ENCODE measurements around the gene FMN2.

The FMN2 gene

GRCh38 chr1:240117930-240118329 lies 26.2 kb downstream of the FMN2 start:
- Histone ChIP-seq H3K4me3 (ENCODE audit: low read length) (no peak overlapping the region), H4K20me1 (ENCODE audit: insufficient read depth, low read length) (no peaks in the 10 kb centered on the region), H3K4me2 (ENCODE audit: low read length) (no peak overlapping the region), H3K9me3 (ENCODE audit: insufficient read depth, low read length) (no peaks in the 10 kb centered on the region), H3K4me1 (ENCODE audit: low read length) (no peaks in the 10 kb centered on the region), H3K27ac (ENCODE audit: low read length) (no peak overlapping the region), H3K27me3 (ENCODE audit: low read depth, low read length) (peaks cover 3% of the 10 kb centered on the region; the same call in 1 of the 2 replicates), H3K36me3 (replicated peaks; ENCODE audit: low read depth, low read length) (no peaks in the 10 kb centered on the region), H2AFZ (ENCODE audit: low read depth, low read length) (no peak overlapping the region), H3K9ac (ENCODE audit: low read length) (no peak overlapping the region), H3K79me2 (ENCODE audit: low read length) (no peaks in the 10 kb centered on the region)
- TF ChIP-seq CTCF (IDR thresholded peaks at IDR 0.05; ENCODE audit: low read depth, low read length) (no peak), EZH2phosphoT487 (IDR thresholded peaks at IDR 0.05; ENCODE audit: low read depth) (no peak)

DNA sequence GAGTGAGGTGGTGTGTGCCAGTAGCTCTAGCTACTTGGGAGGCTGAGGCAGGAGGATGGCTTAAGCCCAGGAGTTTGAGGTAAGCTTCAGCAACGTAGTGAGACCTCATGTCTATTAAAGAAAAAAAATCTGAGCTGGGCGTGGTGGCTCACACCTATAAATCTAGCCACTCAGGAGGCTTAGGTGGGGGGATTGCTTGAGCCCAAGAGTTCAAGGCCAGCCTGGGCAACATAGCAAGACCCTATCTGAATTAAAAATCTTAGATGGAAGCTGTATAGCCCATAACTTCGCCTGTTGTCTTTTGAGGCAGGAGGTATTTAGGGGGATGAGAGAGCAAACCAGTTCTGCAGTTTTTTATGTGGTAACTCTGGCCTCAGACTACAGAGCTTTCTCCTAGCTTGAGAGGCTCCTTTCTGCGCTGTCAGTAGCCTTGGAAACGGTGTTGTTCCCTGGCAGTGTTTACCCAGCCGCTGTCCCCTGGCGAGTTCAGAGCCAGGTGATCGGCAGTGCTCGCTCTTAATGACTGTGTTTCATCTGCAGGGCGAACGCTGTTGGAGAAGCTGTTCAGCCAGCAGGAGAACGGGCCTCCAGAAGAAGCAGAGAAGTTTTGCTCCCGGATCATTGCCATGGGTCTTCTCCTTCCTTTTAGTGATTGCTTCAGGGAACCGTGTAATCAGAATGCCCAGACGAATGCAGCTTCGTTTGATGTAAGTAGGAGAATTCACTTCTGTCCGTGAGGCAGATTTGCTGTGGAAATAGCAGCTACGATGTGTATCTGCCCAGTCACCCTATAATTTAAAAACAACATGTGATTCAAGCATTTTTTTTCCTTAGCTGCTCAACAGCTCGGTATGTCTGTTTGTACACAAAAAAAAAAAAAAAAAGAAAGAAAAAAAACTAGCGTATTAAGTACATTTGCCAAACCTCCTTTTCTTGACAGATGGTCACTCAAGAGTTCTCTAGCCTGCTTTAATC lies 31.2 kb downstream of the FMN2 start:
- TF ChIP-seq EZH2phosphoT487 (IDR thresholded peaks at IDR 0.05; ENCODE audit: low read depth) (no peak), CTCF (IDR thresholded peaks at IDR 0.05; ENCODE audit: low read depth, low read length) (no peak)
- Histone ChIP-seq H3K79me2 (ENCODE audit: low read length) (no peaks in the 10 kb centered on the region), H3K36me3 (replicated peaks; ENCODE audit: low read depth, low read length) (no peaks in the 10 kb centered on the region), H2AFZ (ENCODE audit: low read depth, low read length) (no peak overlapping the region), H3K9ac (ENCODE audit: low read length) (no peak overlapping the region), H3K4me2 (ENCODE audit: low read length) (no peak overlapping the region), H3K4me3 (ENCODE audit: low read length) (no peak overlapping the region), H3K4me1 (ENCODE audit: low read length) (no peaks in the 10 kb centered on the region), H3K27me3 (ENCODE audit: low read depth, low read length) (peaks cover under 1% of the 10 kb centered on the region; the same call in 1 of the 2 replicates), H4K20me1 (ENCODE audit: insufficient read depth, low read length) (no peaks in the 10 kb centered on the region), H3K27ac (ENCODE audit: low read length) (no peak overlapping the region), H3K9me3 (ENCODE audit: insufficient read depth, low read length) (no peaks in the 10 kb centered on the region)

DNA sequence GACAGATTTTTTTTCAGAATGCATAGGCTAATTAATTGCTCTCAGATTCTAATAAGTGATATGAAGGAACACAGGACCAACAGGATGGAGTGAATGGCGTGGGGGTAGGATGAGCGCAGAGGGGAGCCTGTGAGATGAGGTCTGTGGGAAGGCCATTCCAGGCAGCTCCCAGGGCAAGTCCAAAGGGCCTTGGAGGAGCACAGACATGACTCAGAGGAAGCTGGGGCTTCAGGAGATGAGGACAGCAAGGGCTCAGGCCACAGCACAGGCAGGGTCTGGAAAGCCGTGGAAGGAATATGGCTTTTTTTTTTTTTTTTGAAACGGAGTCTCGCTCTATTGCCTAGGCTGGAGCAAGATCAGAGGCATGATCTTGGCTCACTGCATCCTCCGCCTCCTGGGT lies 35.1 kb downstream of the FMN2 start:
- no peaks in the 10 kb centered on the region for H3K79me2 ChIP-seq (ENCODE audit: low read length)
- no peaks in the 10 kb centered on the region for H3K4me1 ChIP-seq (ENCODE audit: low read length)
- H3K9ac ChIP-seq (ENCODE audit: low read length), result no peak overlapping the region
- H3K9me3 ChIP-seq (ENCODE audit: insufficient read depth, low read length), result no peaks in the 10 kb centered on the region
- no peak for TF ChIP-seq EZH2phosphoT487 (IDR thresholded peaks at IDR 0.05; ENCODE audit: low read depth)
- no peak for TF ChIP-seq CTCF (IDR thresholded peaks at IDR 0.05; ENCODE audit: low read depth, low read length)
- no peak overlapping the region for H3K4me3 ChIP-seq (ENCODE audit: low read length)
- no peaks in the 10 kb centered on the region for H4K20me1 ChIP-seq (ENCODE audit: insufficient read depth, low read length)
- no peaks in the 10 kb centered on the region for H3K27me3 ChIP-seq (ENCODE audit: low read depth, low read length)
- no peaks in the 10 kb centered on the region for H3K36me3 ChIP-seq (replicated peaks; ENCODE audit: low read depth, low read length)
- H3K27ac ChIP-seq (ENCODE audit: low read length), result no peak overlapping the region
- H3K4me2 ChIP-seq (ENCODE audit: low read length), result no peak overlapping the region
- H2AFZ ChIP-seq (ENCODE audit: low read depth, low read length), result no peak overlapping the region

DNA sequence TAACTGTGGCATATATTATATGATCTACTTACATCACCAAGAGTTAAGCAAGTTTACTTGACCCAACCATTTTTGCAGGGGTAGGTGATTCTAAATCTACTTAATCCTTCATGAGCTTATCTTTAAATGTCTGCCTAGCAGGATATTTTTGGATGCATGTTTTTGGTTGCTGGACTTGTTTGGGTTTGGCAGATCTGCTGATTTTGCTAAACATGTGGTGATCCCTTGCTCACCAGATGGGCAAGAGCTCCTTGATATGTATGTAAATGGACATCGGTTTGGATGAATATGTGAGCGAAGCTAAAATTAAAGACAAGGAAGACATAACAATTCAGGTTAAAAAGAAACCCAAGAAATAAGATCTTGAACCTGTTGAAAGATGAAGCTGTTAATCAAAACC lies 36.7 kb downstream of the FMN2 start:
- Histone ChIP-seq H3K9ac (ENCODE audit: low read length) (no peak overlapping the region), H4K20me1 (ENCODE audit: insufficient read depth, low read length) (no peaks in the 10 kb centered on the region), H3K9me3 (ENCODE audit: insufficient read depth, low read length) (no peaks in the 10 kb centered on the region), H3K27ac (ENCODE audit: low read length) (no peak overlapping the region), H2AFZ (ENCODE audit: low read depth, low read length) (no peak overlapping the region), H3K4me2 (ENCODE audit: low read length) (no peak overlapping the region), H3K4me1 (ENCODE audit: low read length) (no peaks in the 10 kb centered on the region), H3K27me3 (ENCODE audit: low read depth, low read length) (peaks cover under 1% of the 10 kb centered on the region; the same call in 1 of the 2 replicates), H3K36me3 (replicated peaks; ENCODE audit: low read depth, low read length) (no peaks in the 10 kb centered on the region), H3K79me2 (ENCODE audit: low read length) (no peaks in the 10 kb centered on the region), H3K4me3 (ENCODE audit: low read length) (no peak overlapping the region)
- TF ChIP-seq EZH2phosphoT487 (IDR thresholded peaks at IDR 0.05; ENCODE audit: low read depth) (no peak), CTCF (IDR thresholded peaks at IDR 0.05; ENCODE audit: low read depth, low read length) (no peak)
